Measurements from ENCODE around the gene DYNC1H1.

DYNC1H1 gene

DNA sequence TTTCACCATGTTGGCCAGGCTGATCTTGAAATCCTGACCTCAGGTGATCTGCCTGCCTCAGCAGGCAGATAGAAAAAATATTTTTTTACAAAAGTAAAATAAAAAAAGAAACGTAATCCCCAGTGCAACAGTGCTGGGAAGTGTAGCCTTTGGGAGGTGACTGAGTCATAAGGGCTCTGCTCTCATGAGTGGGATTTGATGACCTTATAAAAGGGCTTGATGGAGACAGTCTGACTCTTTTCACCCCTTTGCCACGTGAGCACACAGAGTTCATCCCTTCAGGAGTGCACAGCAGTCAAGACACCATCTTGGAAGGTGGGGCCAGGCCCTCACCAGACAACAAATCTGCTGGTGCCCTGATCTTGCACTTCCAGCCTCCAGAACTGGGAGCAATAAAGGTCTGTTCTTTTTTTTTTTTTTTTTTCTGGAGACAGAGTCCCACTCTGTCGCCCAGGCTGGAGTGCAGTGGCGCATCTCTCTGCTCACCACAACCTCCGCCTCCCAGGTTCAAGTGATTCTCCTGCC, 24.7 kb upstream of the DYNC1H1 start:
- DNase-seq (ENCODE audit: low read depth in 2 of 3, low spot score in 1 of 3) = no peak

DNA sequence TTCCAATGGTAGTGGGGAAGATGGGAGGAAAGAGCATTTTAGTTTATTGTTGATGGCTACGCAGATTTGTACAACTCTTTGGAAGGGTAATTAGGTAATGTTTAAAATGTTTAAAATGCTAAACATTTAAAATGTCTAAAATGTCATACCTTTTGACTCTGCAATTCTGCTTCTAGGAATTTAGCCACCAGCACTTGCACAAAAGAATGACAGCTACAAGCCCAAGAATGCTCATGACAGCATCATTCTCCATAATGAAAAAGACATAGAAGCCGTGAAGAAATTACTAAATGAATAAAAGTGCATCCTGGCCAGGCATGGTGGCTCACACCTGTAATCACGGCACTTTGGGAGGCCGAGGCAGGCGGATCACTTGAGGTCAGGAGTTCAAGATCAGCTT, 19.9 kb upstream of the DYNC1H1 start:
- DNase-seq (ENCODE audit: low read depth in 2 of 3, low spot score in 1 of 3) = no peak

GRCh38 chr14:101945171-101945570, 19.2 kb upstream of the DYNC1H1 start:
- no peak for DNase-seq (ENCODE audit: low read depth in 2 of 3, low spot score in 1 of 3)

DNA sequence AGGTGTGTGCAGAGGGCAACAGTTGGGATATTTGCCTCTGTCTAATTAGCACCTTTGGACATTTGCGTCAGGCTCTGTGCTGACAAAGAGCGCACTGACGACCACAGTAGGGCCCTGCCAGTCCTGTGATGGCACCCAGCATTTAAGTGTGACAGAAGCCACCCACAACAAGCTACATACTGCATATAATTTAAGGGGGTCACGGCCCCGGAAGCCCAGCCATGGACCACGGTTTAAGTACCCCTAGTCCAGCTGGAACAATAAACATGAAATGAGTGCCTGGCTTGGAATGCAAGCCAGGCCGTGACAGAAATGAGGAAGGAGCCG, 16.8 kb upstream of the DYNC1H1 start:
- no peak for DNase-seq (ENCODE audit: low read depth in 2 of 3, low spot score in 1 of 3)

- DNase-seq (ENCODE audit: low read depth in 2 of 3, low spot score in 1 of 3) = peak; percentile 99 to 100 (median 100)
Measured at GRCh38 chr14:101947904-101948665, 16.3 kb upstream of the DYNC1H1 start.

DNA sequence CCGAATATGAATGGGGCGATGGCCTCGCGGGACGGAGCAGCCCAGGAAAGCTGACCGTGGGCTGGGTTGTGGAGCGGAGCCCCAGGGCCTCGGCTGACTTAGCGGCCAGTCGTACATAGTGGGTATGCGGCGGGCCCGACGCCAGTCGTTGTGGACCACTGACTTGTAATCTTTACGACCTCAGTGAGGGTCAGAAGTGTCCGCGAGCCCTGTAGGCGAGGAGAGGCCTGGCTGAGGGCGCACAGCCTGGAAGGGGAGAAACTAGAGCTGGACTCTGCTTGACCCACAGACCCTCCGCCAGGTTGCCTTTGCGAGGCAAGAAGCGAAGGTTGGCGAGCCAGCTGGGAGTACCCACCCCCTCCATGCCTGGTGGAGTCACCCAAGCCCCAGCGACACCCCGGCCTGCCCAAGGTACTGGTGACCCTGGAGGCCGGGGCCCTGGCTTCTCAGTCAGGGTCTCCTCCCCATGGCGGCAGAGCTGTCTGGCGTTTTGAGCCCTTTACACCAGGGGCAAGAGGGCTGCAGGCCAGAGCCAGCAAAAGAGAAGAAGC, 15.6 kb upstream of the DYNC1H1 start:
- DNase-seq (ENCODE audit: low read depth in 2 of 3, low spot score in 1 of 3) = no peak

DNA sequence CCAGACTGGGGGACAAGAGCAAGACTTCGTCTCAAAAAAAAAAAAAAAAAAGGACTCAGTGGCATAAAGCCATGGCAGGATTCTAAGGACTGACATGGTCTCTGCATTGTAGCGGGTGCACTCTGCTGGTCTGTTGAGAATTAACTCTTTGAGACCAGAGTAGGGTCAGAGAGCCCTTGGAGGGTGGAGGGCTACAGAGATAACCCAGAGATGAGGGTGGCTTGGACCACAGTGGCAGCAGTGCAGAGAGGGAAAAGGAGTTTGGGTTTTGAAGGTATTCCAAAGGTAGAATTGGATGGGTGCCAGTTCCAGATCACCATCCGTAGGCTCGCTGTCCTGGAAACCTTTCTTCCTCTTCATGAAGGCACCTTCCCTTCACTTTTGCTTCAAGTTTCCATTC, 14.3 kb upstream of the DYNC1H1 start:
- DNase-seq (ENCODE audit: low read depth in 2 of 3, low spot score in 1 of 3) = no peak

DNA sequence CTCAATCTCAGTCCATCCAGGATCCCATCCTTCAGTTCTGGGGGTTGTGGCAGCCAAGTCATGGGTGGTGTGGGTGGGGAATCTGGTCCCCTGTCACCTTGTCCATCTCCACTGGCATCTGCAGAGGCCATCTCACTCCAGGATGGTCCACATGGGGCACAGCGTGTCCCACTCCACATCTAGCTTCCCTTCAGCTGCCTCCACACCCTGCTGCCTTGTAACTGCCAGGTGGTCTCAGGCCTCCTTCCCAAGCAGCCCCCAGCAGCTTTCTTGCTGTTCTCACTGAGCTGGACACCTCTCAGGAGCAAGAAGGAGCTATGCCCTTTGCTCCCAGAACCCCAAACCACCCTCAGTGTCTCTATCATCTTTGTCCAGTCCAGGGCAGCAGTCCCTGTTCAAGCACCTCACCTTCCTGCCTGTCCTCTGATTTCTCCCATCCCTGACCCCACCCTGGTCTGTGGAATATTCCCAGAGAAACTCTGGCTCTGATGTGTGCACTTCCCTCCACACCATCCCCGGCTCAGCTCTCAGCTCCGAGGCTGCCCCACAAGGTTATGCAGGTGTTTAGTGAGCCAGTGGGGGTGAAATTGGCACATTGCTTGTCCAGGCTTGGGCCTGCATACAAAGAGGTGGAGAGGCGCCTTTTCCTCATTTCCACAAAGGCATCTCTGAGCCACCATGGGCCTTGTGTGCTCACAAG, 13.7 kb upstream of the DYNC1H1 start:
- no peak for DNase-seq (ENCODE audit: low read depth in 2 of 3, low spot score in 1 of 3)

DNA sequence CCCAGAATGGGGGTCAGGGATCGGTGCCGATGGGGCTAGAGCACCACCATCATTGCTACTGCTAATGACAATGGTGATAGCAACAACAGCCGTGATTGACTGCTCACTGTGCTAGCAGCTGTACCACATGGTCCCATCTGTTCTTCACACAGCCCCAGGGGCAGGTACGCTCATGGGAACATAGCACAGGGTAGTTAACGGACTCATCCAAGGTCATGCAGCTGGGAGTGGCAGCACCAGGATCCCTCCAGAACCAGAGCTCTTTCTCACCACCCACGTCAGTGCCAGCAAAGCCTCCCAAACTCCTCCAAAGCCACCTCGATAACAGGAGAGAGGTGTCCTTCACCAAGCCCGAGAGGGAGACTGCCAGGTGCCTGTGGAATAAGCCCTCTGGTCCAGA, 11.2 kb upstream of the DYNC1H1 start:
- no peak for DNase-seq (ENCODE audit: low read depth in 2 of 3, low spot score in 1 of 3)

GRCh38 chr14:101954501-101954900, 9.9 kb upstream of the DYNC1H1 start:
- no peak for DNase-seq (ENCODE audit: low read depth in 2 of 3, low spot score in 1 of 3)

- DNase-seq (ENCODE audit: low read depth in 2 of 3, low spot score in 1 of 3) = no peak
Measured at GRCh38 chr14:101955695-101956161, 8.6 kb upstream of the DYNC1H1 start.

DNA sequence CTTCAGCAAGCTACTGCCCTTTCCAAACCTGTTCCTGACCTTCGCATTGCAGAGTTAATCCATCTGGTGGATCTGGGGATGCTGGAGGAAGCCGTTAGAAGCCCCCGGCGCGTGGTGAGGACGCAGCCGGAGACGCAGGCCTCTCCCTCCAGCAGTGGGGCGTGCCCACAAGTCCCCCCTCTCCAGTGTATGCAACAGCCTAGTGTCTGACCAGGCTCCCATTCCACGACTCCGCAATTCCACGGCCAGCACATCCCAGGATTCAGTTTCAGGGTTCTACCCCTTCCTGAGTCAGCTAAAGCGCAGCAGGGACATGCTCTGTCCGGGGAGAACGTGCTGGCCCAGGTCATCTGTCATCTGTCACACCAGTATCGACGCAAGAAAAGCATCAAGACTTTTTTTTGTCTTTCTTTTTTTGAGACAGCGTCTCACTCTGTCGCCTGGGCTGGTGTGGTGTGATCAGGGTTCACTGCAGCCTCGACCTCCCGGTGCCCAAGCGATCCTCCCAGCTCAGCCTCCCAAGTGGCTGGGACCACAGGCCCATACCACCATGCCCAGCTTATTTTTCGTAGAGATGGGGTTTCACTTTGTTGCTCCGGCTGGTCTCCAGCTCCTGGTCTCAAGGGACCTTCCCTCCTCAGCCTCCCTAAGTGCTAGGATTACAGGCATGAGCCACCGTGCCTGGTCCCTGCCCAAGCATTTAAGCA, 8.0 kb upstream of the DYNC1H1 start:
- no peak for DNase-seq (ENCODE audit: low read depth in 2 of 3, low spot score in 1 of 3)

GRCh38 chr14:101957406-101958234, 6.8 kb upstream of the DYNC1H1 start:
- DNase-seq (ENCODE audit: low read depth in 2 of 3, low spot score in 1 of 3) = no peak

GRCh38 chr14:101958418-101959180, 5.8 kb upstream of the DYNC1H1 start:
- no peak for DNase-seq (ENCODE audit: low read depth in 2 of 3, low spot score in 1 of 3)

DNA sequence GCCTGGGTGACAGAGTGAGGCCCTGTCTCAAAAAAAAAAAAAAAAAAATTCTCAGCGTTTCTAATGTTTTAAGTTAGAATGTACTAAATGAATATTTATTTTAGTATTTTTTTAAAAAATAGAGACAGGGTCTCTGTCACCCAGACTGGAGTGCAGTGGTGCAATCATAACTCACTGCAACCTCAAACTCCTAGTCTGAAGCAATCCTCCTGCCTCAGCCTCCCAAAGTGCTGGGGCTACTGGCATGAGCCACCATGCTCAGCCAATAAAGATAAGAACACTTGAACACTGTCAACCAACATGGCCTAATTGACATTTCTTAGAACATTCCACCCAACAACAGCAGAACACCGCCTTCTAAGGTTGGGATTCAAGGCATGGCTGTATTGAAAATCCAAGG, 5.1 kb upstream of the DYNC1H1 start:
- no peak for DNase-seq (ENCODE audit: low read depth in 2 of 3, low spot score in 1 of 3)

- DNase-seq (ENCODE audit: low read depth in 2 of 3, low spot score in 1 of 3) = peak in 1 of 3 donors; percentile 46
Measured at GRCh38 chr14:101960225-101960624, 4.1 kb upstream of the DYNC1H1 start.

DNA sequence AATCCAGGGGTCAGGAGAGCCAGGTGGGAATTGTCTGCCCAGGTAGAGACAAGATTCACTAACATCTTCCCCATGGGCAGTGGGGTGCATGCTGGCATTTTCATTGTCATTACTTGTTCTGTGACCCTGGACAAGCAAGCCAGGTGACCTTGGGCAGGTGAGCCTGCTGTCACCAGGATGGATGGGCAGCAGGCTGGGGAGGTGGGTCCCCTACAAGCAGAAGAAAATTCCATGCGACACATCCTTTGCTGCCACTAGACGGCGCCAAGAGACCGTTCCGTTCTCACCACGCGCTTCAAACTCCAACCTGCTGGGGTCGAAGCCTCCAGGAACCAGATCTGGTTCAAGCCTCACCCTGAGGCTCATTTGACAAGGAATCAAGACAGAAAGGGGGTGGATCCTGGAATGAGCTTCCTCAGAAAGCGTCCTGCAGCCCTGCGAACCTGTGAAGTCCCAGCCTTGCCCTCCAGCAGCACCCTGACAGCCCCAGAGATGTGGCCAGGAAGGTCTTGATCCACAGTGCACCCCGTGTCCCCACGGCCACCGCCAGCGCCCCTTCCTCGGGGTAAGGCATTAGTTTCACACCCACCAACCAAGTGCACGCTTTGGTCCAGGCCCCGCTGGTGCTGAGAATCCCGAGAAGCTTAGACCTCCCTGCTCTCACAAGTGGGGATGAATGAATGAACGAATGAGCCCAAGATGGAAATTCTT, 3.2 kb upstream of the DYNC1H1 start:
- DNase-seq (ENCODE audit: low read depth in 2 of 3, low spot score in 1 of 3) = peak; percentile 64 to 76 (median 71)

- no peak for DNase-seq (ENCODE audit: low read depth in 2 of 3, low spot score in 1 of 3)
Measured at GRCh38 chr14:101961746-101962502, 2.4 kb upstream of the DYNC1H1 start.

- no peak for DNase-seq (ENCODE audit: low read depth in 2 of 3, low spot score in 1 of 3)
Measured at GRCh38 chr14:101962503-101962874, 1.9 kb upstream of the DYNC1H1 start.
